ENCODE results near the gene AGRN. TPM values are rescaled to one million over a fixed set of nuclear protein-coding genes. Genes with fewer than 3 reads are reported as not detected.

AGRN gene
- total RNA-seq, 1 experiment from 2014 or later: 175 TPM

DNA sequence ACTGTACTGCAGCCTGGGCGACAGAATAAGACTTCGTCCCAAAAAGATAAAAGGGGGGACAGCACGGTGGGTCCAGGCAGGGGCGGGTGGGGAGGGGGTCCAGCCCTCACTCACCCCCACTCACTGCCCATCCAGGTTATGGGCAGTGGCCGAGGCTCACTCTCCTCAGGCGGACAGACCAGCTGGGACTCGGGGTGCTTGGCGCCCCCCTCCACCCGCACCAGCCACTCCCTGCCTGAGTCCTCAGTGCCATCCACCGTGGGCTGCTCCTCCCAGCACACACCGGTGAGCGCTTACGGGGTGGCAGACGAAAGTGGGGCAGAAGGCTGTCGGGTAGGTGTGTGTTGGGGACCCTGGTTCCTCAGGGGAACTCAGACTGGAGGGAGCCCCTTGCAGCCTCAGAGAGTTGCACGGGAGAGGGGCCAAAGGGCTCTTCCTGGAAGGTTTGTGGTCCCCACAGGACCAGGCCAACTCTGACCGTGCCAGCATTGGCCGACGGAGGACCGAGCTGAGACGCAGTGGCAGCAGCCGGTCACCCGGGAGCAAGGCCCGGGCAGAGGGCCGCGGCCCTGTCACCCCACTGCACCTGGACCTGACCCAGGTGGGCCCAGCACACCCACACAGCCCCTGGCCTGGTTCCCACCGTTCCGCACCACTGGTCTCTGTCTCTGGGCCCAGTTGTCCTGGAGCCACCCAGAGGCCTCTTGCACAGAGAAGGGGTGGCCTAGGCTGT, 47.0 kb upstream of the AGRN start:
- H3K9me3 Mint-ChIP-seq: peaks cover 3 to 4% of the 10 kb centered on the region in 2 experiments; a peak in 3 of 5 replicates
- no peaks in the 10 kb centered on the region for H3K79me1 ChIP-seq (ENCODE audit: insufficient read depth, low read depth, low read length, poor library complexity, severe bottlenecking)
- no peak overlapping the region for H3K23ac ChIP-seq (ENCODE audit: insufficient read length, low read depth, low read length)
- no peaks in the 10 kb centered on the region for H4K20me1 ChIP-seq (ENCODE audit: control insufficient read depth, insufficient read depth, insufficient read length)
- H3K27ac Mint-ChIP-seq: no peak overlapping the region; a peak in 1 of 7 replicates
- H3K27ac ChIP-seq (ENCODE audit: insufficient read length, low read depth, low read length): no peak overlapping the region
- H2AFZ ChIP-seq (ENCODE audit: low read length): no peak overlapping the region
- H3K79me2 ChIP-seq (ENCODE audit: insufficient read depth, low read length): no peaks in the 10 kb centered on the region
- H3K23me2 ChIP-seq (ENCODE audit: insufficient read length, low read depth, low read length, poor library complexity, severe bottlenecking): no peaks in the 10 kb centered on the region
- H3K27me3 ChIP-seq (ENCODE audit: insufficient read depth, low read length): peaks cover 11% of the 10 kb centered on the region; the same call in 1 of the 2 replicates
- no peak overlapping the region for H4K8ac ChIP-seq (replicated peaks; ENCODE audit: insufficient read length, low read depth, low read length)
- no peak overlapping the region; the same call in 1 of the 2 replicates for H3K14ac ChIP-seq (ENCODE audit: insufficient read depth, low read length)
- H3K4me1 Mint-ChIP-seq: peaks cover 5 to 7% of the 10 kb centered on the region in 2 experiments; a peak in 3 of 4 replicates
- no peak overlapping the region for H3T11ph ChIP-seq (ENCODE audit: low read length)
- H3K4me1 ChIP-seq (ENCODE audit: insufficient read depth, low read length): no peaks in the 10 kb centered on the region
- no peak overlapping the region for H2BK15ac ChIP-seq (ENCODE audit: low read depth, low read length)
- H2BK120ac ChIP-seq (ENCODE audit: low read depth, low read length, poor library complexity, severe bottlenecking): no peak overlapping the region
- TF ChIP-seq, protein P1, sequence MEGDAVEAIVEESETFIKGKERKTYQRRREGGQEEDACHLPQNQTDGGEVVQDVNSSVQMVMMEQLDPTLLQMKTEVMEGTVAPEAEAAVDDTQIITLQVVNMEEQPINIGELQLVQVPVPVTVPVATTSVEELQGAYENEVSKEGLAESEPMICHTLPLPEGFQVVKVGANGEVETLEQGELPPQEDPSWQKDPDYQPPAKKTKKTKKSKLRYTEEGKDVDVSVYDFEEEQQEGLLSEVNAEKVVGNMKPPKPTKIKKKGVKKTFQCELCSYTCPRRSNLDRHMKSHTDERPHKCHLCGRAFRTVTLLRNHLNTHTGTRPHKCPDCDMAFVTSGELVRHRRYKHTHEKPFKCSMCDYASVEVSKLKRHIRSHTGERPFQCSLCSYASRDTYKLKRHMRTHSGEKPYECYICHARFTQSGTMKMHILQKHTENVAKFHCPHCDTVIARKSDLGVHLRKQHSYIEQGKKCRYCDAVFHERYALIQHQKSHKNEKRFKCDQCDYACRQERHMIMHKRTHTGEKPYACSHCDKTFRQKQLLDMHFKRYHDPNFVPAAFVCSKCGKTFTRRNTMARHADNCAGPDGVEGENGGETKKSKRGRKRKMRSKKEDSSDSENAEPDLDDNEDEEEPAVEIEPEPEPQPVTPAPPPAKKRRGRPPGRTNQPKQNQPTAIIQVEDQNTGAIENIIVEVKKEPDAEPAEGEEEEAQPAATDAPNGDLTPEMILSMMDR (conservative IDR thresholded peaks at IDR 0.05): no peak
- H2AK5ac ChIP-seq (ENCODE audit: insufficient read length, low read length): no peak overlapping the region
- H3K36me3 Mint-ChIP-seq (ENCODE audit: insufficient read depth in 1 of 3, low read depth in 3 of 3): 0 out of 7 replicates have a peak, but pooled peaks cover 0 to under 1% (median 0%) of the 10 kb centered on the region in 3 experiments
- H3K56ac ChIP-seq (ENCODE audit: insufficient read length, low read depth, low read length): no peak overlapping the region
- H3K4me2 ChIP-seq (ENCODE audit: insufficient read depth, insufficient read length, low read length): no peak overlapping the region
- no peak overlapping the region for H3K18ac ChIP-seq (ENCODE audit: insufficient read length, low read depth, low read length)
- no peak overlapping the region for H3K9ac ChIP-seq (ENCODE audit: extremely low read depth, insufficient read length, low read length)
- DNase-seq: no peak
- no peaks in the 10 kb centered on the region for H3K9me3 ChIP-seq (ENCODE audit: control insufficient read depth, low read depth, low read length)
- H3K4me3 Mint-ChIP-seq: no peak overlapping the region
- peaks cover 56% of the 10 kb centered on the region for H3K27me3 Mint-ChIP-seq (ENCODE audit: low read depth)
- H2BK20ac ChIP-seq (ENCODE audit: low read depth, low read length, poor library complexity, severe bottlenecking): no peak overlapping the region
- H4K5ac ChIP-seq (ENCODE audit: insufficient read length, low read depth, low read length): no peak overlapping the region
- no peak overlapping the region for H3K4ac ChIP-seq (ENCODE audit: low read depth, low read length)
- H2BK5ac ChIP-seq (ENCODE audit: insufficient read length, low read length): no peak overlapping the region
- no CpG with 5 or more reads among the region's 28 CpGs for WGBS (ENCODE audit: extremely low coverage, insufficient read length, low lambda C conversion rate)
- no peak overlapping the region for H2BK12ac ChIP-seq (ENCODE audit: insufficient read length, low read depth, low read length)
- H4K91ac ChIP-seq (ENCODE audit: insufficient read length, low read depth, low read length): no peak overlapping the region

Measured in H9 (cell line).